AG09319 (cell line): ENCODE data around the gene CDA.

Source experiments
- DNase-seq: peaks from one replicate; pipeline ENCODE4 v3.0.0-alpha.2; 2010; ENCODE audit warnings: low read depth; ENCODE audit errors: extremely low read depth
- CTCF ChIP-seq: IDR thresholded peaks from 2 replicates; pipeline ENCODE4 v1.5.1; 2011; ENCODE audit warnings: low read depth, mild to moderate bottlenecking, inconsistent platforms, low read length, moderate library complexity

Gene CDA

GRCh38 chr1:20641975-20642374 lies 53.1 kb downstream of the CDA start:
- DNase-seq, result no peak
- no peak for TF ChIP-seq CTCF

- TF ChIP-seq CTCF, result no peak
- no peak for DNase-seq
Observed at GRCh38 chr1:20643080-20643479, 54.2 kb downstream of the CDA start.

- TF ChIP-seq CTCF, result no peak
- no peak for DNase-seq
Observed at GRCh38 chr1:20644416-20644815, 55.5 kb downstream of the CDA start.

GRCh38 chr1:20645414-20645813 lies 56.5 kb downstream of the CDA start:
- TF ChIP-seq CTCF, result no peak
- no peak for DNase-seq

- DNase-seq, result no peak
- no peak for TF ChIP-seq CTCF
Observed at GRCh38 chr1:20648438-20648837, 59.5 kb downstream of the CDA start.

GRCh38 chr1:20648946-20649345 lies 60.0 kb downstream of the CDA start:
- TF ChIP-seq CTCF, result no peak
- DNase-seq, result no peak

- TF ChIP-seq CTCF, result no peak
- DNase-seq, result no peak
Observed at GRCh38 chr1:20652300-20652699, 63.4 kb downstream of the CDA start.
